Muscle layer of duodenum (tissue), 2 donors: Measurements from ENCODE around the gene NUMBL.
A peak's percentile ranks its signal among the peaks of the same experiment; 100 is the strongest.

Experiments
- H3K27ac ChIP-seq: one replicate; pipeline ENCODE4 v1.7.0; 2013; ENCODE audit warnings: mild to moderate bottlenecking, low read length
- H3K27me3 ChIP-seq: one replicate; pipeline ENCODE4 v1.7.0; 2013; ENCODE audit warnings: low read depth, mild to moderate bottlenecking, control low read depth, low read length
- H3K36me3 ChIP-seq, 2 donors: one replicate each; pipeline ENCODE4 v1.7.0; 2013; ENCODE audit warnings: low read length in 2 of 2, control low read depth in 1 of 2, mild to moderate bottlenecking in 1 of 2; ENCODE audit not compliant: insufficient read depth in 2 of 2, control insufficient read depth in 1 of 2
- H3K4me1 ChIP-seq, 2 donors: one replicate each; pipeline ENCODE4 v1.7.0; 2013; ENCODE audit warnings: low read length in 2 of 2, mild to moderate bottlenecking in 2 of 2, control low read depth in 1 of 2, moderate library complexity in 1 of 2; ENCODE audit not compliant: insufficient read depth in 2 of 2, control insufficient read depth in 1 of 2
- H3K4me3 ChIP-seq, 2 donors: one replicate each; pipeline ENCODE4 v1.7.0; 2013; ENCODE audit warnings: low read length in 2 of 2, low read depth in 1 of 2, mild to moderate bottlenecking in 1 of 2
- H3K9me3 ChIP-seq, 2 donors: one replicate each; pipeline ENCODE4 v1.7.0; 2013; ENCODE audit warnings: low read length in 2 of 2, control low read depth in 1 of 2, mild to moderate bottlenecking in 1 of 2; ENCODE audit not compliant: control insufficient read depth in 1 of 2
- donor health status: healthy.

NUMBL gene

GRCh38 chr19:40714441-40715299 lies 24.2 kb upstream of the NUMBL start:
- peaks cover 0 to 5% of the 10 kb centered on the region in 2 donors for H3K4me1 ChIP-seq

DNA sequence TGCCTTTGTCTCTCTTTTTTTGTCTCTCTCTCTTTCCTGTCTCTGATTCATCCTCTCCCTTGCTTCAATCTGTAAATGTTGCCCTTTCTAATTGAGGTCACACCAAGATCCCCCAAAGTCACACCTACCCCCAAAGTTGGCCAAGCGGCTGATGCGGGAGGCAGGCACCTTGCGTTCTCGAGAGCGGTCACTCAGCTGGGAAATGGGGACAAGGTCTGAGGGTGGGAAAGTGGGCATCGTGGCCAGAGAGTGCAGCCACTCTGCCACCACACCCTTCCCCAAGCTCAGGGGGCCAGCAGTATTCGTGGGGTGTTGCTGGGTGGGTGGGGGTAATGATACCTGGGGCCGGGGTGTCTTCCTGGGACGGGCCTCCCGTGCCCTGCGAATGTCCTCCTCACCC lies 23.5 kb upstream of the NUMBL start:
- peaks cover 8 to 26% of the 10 kb centered on the region in 2 donors for H3K36me3 ChIP-seq
- peaks cover 0 to 3% of the 10 kb centered on the region in 2 donors for H3K4me1 ChIP-seq
- no peaks in the 10 kb centered on the region for H3K9me3 ChIP-seq
- peak overlapping the region; percentile 97 for H3K27ac ChIP-seq
- no peaks in the 10 kb centered on the region for H3K27me3 ChIP-seq
- H3K4me3 ChIP-seq, result peak overlapping the region in 1 of 2 donors; percentile 94

More at GRCh38 chr19:40714441-40715299, 24.2 kb upstream of the NUMBL start:
- peak overlapping the region; percentile 60 to 94 for H3K4me3 ChIP-seq
- peak overlapping the region; percentile 97 for H3K27ac ChIP-seq
- no peaks in the 10 kb centered on the region for H3K27me3 ChIP-seq
- H3K9me3 ChIP-seq, result no peaks in the 10 kb centered on the region
- H3K36me3 ChIP-seq, result peaks cover 3 to 19% of the 10 kb centered on the region in 2 donors

GRCh38 chr19:40709817-40710216 lies 19.4 kb upstream of the NUMBL start:
- Histone ChIP-seq H3K27me3 (no peaks in the 10 kb centered on the region), H3K27ac (no peak overlapping the region), H3K4me3 (no peak overlapping the region), H3K36me3 (peaks cover 21 to 42% of the 10 kb centered on the region in 2 donors), H3K9me3 (no peaks in the 10 kb centered on the region), H3K4me1 (no peaks in the 10 kb centered on the region)

GRCh38 chr19:40707615-40708014 lies 17.2 kb upstream of the NUMBL start:
- H3K36me3 ChIP-seq, result peaks cover 36 to 58% of the 10 kb centered on the region in 2 donors
- H3K27ac ChIP-seq, result no peak overlapping the region
- H3K9me3 ChIP-seq, result no peaks in the 10 kb centered on the region

DNA sequence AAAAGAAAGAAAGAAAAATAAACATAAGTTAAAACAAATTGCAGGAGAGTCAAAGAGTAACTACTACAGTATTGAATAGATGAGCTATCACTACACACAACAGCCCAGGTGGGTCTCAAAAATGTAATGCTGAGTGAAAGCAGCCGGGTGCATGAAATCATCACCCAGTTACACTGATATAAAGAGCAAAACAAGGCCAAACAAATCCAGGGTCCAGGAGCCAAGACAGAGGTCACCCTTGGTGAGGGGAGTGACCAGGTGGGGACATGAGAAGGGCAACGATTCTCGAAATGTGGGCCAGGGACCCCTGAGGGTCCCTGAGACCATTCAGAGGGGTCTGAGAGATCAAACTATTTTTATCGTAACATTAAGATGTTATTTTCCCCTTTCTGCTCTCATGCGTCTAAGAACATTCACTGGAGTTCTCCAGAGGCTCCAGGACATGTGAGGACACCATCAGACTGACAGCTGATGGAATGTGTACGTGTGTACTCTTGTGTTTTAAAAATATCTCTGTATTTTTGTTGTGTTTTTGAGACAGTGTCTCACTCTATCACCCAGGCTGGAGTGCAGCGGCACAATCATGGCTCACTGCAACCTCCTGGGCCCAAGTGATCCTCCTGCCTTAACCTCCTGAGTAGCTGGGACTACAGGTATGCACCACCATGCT lies 15.6 kb upstream of the NUMBL start:
- H3K4me3 ChIP-seq, result no peak overlapping the region
- H3K4me1 ChIP-seq, result peaks cover 0 to 4% of the 10 kb centered on the region in 2 donors
- no peaks in the 10 kb centered on the region for H3K27me3 ChIP-seq
- H3K9me3 ChIP-seq, result no peaks in the 10 kb centered on the region
- peaks cover 48 to 64% of the 10 kb centered on the region in 2 donors for H3K36me3 ChIP-seq
- no peak overlapping the region for H3K27ac ChIP-seq

More at GRCh38 chr19:40707615-40708014, 17.2 kb upstream of the NUMBL start:
- H3K27me3 ChIP-seq, result no peaks in the 10 kb centered on the region
- no peaks in the 10 kb centered on the region for H3K4me1 ChIP-seq
- H3K4me3 ChIP-seq, result no peak overlapping the region

GRCh38 chr19:40705362-40705651 lies 14.9 kb upstream of the NUMBL start:
- peaks cover 48 to 66% of the 10 kb centered on the region in 2 donors for H3K36me3 ChIP-seq
- H3K27ac ChIP-seq, result no peak overlapping the region
- H3K27me3 ChIP-seq, result no peaks in the 10 kb centered on the region
- peaks cover 0 to 4% of the 10 kb centered on the region in 2 donors for H3K4me1 ChIP-seq
- H3K4me3 ChIP-seq, result no peak overlapping the region
- H3K9me3 ChIP-seq, result no peaks in the 10 kb centered on the region

DNA sequence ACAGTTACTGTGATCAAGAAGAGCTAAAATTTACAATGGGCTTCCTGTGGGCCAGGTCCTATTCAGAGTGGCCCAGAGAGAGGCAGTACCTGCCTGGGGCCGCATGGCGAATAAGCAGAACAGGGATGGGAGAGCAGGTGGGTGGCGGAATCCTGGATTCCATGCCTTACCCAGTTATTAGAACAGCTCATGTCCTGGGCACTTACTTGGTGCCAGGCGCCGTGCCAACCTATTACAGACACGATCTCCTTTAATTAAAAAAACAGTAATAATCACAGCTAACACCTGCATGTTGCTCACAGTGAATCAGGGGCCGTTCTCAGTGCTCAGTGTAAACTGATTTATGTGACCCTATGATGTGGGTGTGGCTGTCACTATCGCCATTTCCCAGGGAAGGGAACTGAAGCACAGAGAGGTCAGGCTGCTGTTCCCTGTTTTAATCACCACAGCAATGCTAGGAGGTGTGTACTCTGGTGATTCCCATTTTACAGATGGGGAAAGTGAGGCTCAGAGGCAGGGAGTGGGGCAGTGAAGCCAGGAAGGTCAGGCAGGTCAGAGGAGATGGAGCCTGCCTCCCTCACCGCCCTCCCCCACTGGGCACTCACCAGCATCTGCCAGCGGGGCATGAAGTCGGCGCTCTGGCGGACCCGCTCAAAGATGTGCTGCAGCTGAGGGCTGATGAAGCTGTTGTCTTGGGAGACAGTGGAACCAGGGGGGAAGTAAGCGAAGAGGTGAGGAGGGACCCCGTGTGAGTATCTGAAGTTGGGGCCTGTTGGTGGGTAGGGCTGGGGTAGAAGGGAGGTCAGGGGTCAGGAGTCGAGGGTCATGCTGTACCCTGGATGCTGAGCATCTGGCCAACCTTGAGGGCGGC lies 14.3 kb upstream of the NUMBL start:
- Histone ChIP-seq H3K27me3 (no peaks in the 10 kb centered on the region), H3K27ac (no peak overlapping the region), H3K4me3 (no peak overlapping the region), H3K36me3 (peaks cover 50 to 69% of the 10 kb centered on the region in 2 donors), H3K9me3 (no peaks in the 10 kb centered on the region), H3K4me1 (peaks cover 0 to 4% of the 10 kb centered on the region in 2 donors)

GRCh38 chr19:40703029-40703755 lies 12.7 kb upstream of the NUMBL start:
- H3K4me1 ChIP-seq, result peaks cover 0 to 4% of the 10 kb centered on the region in 2 donors
- H3K27me3 ChIP-seq, result no peaks in the 10 kb centered on the region
- H3K36me3 ChIP-seq, result peaks cover 46 to 61% of the 10 kb centered on the region in 2 donors
- no peak overlapping the region for H3K4me3 ChIP-seq
- no peaks in the 10 kb centered on the region for H3K9me3 ChIP-seq
- no peak overlapping the region for H3K27ac ChIP-seq

DNA sequence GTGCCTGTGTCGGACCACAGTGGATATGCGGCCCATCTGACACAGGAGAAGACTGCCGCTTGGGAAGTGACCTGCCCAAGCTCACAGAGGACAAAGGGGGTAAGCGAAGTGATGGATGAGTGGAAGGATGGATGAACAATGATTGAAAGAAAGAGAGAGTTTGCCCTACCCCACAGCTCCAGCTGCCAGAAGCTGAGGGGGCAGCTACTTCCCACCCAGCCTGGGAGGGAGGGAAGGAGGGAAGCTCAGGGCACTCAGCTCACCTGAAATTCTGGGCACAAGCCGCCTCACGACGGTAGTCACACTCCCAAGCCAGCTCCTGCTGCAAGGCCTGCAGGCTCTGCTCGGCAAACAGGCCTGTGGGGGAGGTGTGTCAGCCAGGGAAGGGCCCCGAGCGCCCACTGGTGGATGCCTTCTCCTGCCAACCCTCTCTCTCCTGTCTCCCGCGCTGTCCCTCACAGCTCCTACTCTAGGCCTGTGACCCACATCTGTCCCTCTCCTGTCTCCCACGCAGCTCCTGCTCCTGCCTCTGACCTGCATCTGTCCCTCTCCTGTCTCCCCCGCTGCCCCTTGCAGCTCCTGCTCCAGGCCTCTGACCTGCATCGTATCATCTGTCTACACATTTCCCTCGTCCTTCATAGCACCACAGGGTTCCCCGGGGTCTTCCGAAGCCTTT lies 12.0 kb upstream of the NUMBL start:
- H3K4me1 ChIP-seq, result peaks cover 0 to 4% of the 10 kb centered on the region in 2 donors
- no peak overlapping the region for H3K4me3 ChIP-seq
- H3K27ac ChIP-seq, result no peak overlapping the region
- no peaks in the 10 kb centered on the region for H3K9me3 ChIP-seq
- no peaks in the 10 kb centered on the region for H3K27me3 ChIP-seq
- peaks cover 41 to 59% of the 10 kb centered on the region in 2 donors for H3K36me3 ChIP-seq

- Histone ChIP-seq H3K27ac (no peak overlapping the region), H3K36me3 (peaks cover 40 to 60% of the 10 kb centered on the region in 2 donors)
These were observed 11.3 kb upstream of the NUMBL start for GRCh38 chr19:40701758-40702157.

More at GRCh38 chr19:40701758-40702157, 11.3 kb upstream of the NUMBL start:
- H3K4me3 ChIP-seq, result no peak overlapping the region
- H3K9me3 ChIP-seq, result no peaks in the 10 kb centered on the region
- no peaks in the 10 kb centered on the region for H3K27me3 ChIP-seq
- H3K4me1 ChIP-seq, result peaks cover 0 to 4% of the 10 kb centered on the region in 2 donors
